Bone marrow (tissue), 2 donors: ENCODE results near the gene FAF1.
"Not testable (repeated sequence)": the region's sequence is repeated elsewhere in the genome, so short reads cannot be mapped to it uniquely, and the experiment has no call there.

Experiments used
- DNase-seq, 2 donors: peaks; one replicate each; lab custom pipeline; 2025; lab: John Stamatoyannopoulos, UW

FAF1 gene

DNA sequence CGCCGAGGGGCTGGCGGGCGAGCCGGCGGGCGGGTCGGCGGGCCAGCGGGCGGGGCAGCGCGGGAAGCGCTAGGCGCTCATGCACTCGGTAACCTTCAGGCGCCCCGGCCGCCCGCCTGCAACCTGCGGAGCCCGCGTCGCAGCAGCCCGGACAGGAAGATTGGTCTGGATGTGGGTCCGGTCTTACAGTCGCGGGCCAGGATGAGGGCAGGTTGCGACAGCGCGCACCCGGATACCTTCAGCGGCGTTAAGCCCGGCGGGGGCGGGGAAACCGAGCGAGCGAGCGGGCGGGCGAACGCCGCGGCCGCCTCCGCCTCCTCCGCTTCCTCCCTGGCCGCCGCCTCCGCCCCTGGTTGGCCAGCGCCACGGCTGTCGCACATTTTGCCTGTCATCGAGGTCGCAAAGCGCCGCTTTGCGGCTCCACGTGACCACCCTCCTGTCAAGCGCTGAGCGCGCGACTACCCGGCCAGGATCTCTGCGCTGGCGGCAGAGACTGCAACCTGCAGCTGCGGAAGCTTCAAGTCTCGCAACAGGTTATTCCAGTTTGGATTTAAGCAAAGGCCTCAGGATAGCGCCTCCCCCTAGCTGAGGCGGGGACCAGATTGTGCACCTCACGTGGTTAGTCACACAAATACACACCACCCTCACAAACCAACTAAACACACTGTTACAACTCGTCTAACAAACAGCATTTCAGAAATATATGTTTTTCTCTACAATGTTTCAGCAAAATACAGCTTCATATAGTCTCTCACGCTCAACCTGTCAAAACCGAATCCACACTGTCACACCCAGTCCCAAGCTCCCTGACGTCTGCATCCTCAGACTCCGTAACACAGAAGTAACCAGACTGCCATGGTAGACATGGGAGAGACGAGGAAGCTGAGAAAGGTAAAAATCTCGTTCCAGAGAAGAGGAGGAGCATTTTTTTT lies at the start of gene FAF1:
FAF1 (minus strand) TSS at position 355 of the 932 bp plus-strand sequence. CDS start 456 bp downstream, outside the sequence.
- peak; percentile 88 to 93 for DNase-seq

DNA sequence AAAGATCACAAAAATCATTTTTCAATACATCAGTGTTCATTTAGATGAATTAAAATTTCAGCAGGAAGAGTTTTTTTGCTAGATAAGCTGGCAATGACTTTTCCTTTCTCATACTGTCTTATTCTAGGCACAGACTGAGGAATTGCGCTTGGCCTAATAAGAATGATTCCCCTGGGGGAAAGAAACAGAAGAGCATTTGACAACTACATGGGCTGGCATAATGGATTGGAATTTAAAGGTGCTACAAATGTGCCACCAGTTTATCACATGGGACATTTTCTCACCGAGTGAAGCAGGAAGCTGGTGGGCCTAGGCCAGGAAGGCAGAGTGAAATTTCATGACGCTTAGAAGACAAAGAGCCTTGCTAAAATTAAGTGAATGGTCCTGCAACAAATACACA lies 49.3 kb upstream of the FAF1 start:
- DNase-seq: no peak

DNA sequence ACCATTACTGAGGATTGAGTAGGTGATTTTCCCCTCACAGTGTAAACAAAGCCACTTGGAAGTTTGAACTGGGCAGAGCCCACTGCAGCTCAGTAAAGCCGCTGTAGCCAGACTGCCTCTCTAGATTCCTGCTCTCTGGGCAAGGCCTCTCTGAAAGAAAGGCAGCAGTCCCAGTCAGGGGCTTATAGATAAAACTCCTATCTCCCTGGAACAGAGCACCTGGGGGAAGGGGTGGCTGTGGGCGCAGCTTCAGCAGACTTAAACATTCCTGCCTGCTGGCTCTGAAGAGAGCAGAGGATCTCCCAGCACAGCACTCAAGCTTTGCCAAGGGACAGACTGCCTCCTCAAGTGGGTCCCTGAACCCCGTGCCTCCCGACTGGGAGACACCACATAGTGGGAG lies 45.5 kb upstream of the FAF1 start:
- not testable (repeated sequence) for DNase-seq

DNA sequence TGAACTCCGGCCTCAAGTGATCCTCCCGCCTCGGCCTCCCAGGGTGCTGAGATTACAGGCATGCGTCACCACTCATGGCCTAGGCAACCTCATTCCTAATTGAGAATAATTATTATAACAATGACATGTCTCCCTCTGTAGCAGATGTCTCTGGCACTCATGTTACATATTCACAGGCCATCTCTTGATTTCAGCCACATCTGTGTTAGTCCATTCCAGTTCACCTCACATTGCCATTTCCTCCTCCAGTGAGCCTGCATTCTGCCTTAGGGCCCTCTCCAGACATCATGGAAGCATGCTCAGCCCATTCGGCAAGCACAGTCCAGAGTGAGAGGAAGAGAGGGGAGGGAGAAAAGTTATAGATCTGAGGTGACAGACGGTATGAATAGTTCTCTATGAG lies 42.4 kb upstream of the FAF1 start:
- DNase-seq: no peak

DNA sequence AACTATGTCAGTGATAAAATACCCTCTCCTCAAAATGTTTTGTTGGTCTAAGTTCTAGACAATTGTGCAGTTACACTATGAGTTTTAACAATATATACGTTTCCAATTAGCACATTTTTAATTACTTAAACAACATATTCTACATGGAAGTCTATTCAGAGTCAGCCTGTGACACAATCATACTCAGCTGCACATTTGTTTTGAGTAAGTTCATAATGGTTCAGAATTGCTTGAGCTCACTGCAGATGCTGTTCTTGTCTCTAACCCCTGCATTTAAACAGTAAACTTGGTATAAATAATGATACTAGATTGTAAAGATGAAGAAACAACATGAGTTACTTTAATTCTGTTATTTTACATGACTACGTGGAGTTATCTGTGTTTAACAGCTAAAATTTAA lies 40.6 kb upstream of the FAF1 start:
- DNase-seq: no peak

DNA sequence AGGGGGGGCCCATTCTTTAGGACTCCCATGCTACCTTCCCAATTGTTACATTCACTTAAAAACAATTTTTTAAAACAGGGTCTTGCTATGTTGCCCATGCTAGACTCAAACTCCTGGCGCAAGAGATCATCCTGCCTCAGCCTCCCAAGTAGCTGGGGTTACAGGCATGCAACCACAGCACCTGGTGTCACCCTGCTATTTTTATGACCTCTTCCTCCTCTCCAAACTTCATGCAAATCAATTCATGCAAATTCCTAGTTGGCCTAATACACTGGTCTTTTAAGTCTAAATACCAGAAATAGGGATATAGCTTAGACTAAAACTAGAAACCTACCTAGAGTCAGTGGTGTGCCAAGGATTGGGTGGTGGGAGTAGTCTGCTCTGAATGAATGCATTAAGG lies 40.1 kb upstream of the FAF1 start:
- DNase-seq: no peak

DNA sequence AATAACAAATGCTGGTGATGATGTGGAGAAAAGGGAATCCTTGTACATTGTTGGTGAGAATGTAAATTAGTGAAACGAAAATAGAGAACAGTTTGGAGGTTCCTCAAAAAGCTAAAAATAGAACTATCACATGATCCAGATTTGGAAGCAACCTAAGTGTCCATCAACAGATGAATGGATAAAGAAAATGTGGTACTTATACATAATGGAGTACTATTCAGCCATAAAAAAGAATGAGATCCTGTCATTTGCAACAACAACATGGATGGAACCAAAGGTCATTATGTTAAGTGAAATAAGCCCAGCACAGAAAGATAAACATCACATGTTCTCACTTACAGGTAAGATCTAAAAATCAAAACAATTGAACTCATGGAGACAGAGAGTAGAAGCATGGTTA lies 39.3 kb upstream of the FAF1 start:
- DNase-seq: not testable (repeated sequence)

DNA sequence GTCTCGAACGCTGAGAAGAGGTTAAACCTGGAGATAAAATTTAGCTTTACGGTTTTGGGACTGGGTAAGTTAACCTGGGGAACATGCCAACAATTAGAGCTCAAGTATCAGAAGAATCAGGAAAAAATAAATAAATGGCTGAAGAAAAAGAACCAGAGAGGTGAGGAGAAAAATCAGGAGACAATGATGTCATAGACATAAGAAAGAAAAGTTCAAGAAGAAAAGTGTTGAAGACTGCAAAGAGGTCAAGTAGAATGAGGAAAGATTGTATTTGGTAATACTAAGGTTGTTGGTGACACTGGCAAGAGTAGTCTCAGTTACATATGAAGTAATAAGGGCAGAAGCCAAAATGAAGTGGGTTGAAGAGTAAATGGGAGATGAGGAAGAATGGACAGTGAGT lies 36.0 kb upstream of the FAF1 start:
- no peak for DNase-seq

DNA sequence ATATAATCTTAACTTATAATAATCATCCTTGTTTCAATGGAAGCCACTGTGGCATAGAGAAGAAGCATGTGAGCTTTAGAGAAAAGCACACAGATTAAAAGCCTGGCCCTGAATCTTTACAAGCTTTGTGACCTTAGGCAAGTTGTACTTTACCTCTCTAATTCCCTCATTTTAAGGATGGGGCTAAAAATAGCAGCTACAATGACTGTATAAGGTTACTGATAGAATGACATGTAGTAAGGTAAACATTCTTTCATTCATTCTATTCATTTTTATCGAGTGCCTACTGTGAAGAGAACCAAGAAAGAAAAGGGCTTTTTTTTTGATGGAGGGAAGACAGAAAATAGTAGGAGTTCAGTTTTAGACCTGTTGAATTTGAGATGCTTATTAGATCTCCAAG lies 35.6 kb upstream of the FAF1 start:
- DNase-seq: no peak

DNA sequence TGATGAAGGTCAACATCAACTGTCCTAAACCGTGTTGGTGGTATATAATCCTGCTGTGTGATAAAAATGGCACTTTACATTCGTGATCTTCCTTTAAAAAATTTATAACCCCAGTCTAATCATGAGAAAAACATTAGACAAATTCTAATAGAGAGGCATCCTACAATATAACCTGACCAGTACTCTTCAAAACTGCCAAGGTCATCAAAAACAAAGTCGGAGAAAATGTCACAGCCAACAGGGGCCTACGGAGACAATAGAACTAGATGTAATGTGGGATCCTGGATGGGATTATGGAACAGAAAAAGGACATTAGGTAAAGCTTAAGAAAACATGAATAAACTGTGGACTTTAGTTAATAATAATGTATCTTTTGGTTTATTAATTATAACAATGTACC lies 34.9 kb upstream of the FAF1 start:
- no peak for DNase-seq

DNA sequence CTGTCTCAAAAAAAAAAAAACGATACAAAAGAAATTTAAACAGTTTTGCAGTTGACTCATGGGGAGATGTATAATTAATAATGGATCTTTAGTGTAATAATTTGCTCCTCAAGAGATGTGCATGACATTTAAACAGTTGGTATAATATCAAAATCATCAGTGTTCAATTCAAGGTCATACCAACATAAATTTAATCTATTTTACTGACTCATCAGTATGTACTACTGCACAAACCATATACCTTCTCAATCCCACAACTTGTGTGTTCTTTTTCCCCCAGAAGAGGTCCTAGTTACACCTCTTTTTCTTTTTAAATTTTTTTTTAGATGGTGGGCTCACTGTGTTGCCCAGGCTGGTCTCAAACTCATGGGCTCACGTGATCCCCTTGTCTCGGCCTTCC lies 33.6 kb upstream of the FAF1 start:
- DNase-seq: no peak

DNA sequence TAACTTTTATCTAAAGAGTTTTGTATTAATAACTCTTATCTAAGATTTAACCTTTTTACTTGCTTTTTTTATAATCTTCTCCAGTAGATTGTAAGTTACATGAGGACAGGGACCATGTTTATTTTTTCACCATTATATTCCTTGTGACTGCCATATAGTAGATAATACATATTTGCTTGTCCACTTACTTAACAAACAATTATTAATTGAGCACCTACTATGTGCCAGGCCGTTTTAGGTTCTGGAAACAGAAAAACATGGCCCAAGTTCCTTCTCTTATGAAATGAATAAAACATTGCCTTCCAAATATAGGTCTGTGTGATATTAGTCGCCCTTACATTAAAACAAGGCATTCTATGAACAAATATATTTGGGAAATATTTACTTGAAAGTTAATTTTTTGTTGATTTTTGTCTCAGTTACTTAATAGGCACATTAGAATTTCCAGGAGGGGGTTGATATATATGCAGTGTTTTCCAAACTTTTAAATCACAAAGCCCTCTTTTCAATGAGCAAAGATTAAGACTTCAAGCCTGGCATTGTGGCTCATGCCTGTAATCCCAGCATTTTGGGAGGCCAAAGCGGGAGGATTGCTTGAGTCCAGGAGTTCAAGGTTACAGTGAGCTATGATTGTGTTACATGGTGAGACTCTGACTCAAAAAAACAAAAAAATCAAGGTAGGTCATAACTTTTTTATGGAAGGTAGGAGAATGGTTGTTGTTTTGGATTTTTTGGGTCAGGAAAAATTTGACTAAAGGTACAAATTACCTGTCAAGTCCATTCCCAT lies 32.7 kb upstream of the FAF1 start:
- no peak for DNase-seq

DNA sequence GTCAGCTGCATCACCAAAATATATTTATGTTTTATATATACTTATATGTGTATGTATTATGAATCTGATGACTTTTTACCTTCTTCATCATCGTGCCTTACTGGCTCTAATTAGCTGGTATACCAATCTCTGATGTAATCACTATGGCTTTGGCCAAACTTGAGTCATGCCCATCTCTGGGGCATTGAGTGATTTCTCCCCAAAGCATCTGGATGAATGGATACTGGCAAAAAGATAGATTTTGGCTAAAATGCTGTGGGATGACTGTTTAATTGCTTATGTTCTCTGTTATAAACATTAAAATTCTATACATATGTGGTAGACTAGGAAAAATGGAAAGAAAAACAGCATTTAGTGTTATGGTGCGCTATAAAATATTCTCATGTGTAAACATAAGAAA lies 29.6 kb upstream of the FAF1 start:
- DNase-seq: no peak

DNA sequence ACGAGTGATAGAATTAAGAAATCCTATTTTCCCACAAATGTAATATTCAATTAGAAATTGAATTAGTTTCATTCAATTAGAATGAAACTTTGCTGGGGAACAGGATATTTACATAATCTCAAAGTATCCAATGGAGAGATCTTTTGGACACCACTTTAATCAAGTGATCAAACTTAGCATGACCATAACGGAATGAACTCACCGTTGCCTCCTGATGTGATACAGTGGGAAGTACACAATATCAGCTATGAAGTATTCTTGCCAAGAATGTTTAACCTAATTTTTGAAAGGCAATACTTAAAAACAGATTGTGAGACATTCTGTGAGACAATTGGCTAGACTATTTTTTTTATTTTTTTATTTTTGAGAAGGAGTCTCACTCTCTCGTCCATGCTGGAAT lies 26.6 kb upstream of the FAF1 start:
- DNase-seq: no peak

DNA sequence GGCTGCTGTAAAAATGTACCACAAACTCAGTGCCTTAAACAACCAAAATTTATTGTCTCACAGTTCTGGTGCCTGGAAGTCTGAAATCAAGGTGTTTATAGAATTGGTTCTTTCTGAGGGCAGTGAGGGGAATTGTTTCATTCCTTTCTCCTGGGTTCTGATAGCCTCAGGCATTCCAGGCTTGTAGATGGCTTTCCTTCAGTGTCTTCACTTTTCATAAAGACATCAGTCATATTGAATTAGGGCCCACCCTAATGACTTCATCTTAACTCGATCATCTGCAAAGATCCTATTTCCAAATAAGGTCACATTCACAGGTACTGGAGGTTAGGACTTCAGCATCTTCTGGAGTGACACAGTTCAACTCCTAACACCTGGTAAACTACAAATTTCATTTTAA lies 25.0 kb upstream of the FAF1 start:
- DNase-seq: no peak

DNA sequence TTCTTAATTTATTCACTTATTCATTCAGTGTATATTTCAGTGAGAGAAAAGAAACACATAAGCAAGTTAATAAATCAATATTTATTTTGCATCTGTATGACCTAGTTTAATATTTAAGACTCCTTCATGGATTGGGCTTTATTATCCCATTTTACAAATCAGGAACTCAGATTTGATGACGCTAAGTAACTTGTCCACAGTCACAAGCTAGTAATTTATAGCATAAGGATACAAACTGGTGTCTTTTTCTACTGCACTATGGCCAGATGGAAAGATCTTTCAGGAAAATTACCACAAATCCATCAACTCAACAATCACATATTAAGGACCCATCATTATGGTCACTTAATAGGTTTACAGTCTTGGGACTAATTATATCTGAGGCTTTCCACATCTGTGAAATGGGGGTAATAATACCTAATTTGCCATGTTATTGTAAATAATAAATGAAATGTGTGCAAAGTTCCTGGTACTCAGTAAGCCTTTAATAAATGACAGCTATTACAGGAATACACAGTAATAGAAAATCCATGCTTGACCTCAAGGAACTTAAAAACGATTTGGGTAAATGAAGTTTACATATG lies 23.2 kb upstream of the FAF1 start:
- no peak for DNase-seq

DNA sequence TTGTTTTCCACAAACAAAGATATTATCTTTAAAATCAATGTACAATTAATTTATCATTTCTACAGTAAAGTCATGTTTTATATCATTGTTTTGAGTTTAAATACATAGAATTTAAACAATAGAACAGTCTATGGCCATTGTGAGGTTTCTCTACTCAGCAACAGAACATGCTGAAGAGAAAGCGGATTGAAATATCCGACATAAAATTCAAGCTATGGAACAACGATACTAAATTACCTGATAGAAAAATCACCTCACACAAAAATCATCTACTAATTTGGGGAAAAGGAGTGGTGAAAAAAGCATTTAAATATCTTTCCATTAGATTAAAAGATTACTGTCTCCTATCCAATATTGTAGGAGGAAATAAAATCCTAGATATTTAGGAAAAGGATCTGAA lies 22.5 kb upstream of the FAF1 start:
- no peak for DNase-seq

DNA sequence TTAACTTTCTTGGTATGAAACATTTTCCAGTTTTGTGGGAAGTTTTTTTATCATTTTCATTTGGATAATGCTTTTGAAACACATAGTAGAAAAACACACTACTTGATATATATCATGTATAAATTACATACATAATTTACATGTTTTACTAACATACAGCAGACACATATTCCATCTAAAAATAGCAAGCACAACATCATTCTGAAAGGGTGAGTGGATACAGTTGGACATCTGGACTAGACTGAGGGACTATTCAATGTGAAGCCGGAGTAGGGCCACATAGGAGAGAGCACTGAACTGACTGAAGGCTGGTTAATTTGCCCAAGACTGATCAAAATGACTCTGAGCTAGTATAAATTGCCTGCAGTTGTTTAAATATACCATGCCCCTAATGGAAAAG lies 21.7 kb upstream of the FAF1 start:
- no peak for DNase-seq

DNA sequence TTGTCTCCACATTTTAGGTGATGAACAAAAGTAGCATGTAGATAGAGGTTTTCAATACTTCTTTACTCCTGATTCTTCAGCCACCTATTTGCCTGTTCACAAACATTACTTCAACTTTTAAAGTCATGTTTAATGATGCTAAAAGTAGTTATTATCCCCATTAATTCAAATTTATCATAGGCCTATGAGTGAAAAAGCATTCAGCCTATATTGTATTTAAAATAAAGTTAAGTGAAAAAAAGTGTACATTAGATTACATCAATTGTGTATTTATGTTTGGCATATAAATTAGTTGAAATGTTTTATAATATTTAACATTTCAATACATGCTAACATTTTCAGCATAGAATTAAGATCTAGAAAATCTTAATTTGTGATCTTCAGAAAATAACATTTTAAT lies 20.4 kb upstream of the FAF1 start:
- DNase-seq: no peak

DNA sequence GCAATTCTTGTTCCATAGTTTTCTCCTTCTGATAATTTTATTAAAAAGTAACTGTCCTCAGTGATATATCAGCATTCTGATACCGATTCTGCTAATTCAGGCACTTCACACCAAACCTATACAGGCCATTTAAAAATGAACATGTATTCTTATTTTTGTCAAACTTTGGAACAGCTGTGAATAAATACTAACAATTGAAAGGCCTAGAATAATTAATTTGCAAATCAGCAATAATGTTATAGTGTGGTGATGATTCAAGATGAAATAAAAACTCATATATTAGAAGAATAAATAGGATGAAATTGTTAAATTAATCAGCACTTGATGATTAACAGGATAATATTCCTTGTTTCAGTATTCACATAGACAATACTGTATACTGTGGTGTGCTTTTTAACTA lies 19.9 kb upstream of the FAF1 start:
- DNase-seq: no peak

DNA sequence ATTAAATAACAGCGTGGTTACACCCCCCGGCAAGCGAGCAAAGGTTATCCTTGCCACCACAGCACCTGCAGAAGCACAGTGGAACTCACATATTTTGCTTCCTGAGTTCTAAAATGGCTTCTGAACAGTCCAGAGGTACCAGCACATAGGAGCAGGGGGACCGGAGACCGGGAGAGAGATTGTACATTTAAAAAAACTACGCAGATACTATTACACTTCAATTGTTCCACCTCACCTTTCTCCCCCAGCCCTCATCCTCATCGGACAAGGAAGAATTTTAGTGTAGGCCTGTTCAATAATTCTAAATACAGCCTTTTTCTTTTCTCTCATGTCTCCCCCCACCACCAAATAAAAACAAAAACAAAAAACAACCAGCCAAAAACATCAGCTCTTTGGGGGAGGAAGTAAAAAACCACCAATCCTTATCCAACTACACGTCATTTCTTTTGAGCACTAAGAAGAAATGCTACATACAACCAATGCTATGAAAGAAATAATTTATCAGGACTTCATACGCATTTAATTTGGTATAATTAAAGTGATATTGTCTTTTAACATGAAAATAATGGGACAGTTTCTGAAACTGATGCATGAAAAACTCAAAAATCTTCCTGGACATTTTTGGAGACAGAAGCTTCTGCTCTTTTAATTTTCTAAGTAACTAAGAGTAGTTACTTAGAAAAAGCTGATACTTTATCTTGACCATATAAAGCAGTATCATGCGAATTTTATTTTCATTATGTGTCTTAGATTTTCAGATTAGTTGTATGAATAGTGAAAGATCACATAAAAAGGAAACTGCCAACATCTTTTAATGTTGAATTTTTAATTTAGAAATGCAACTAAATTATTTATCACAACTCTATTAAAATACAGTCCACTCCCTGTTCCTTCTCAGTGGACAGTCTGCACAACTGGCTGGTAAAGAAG lies 19.1 kb upstream of the FAF1 start:
- DNase-seq: no peak
